ELF-1 (cell line): Measurements from ENCODE around the gene ACBD5.
A peak's percentile ranks its signal among the peaks of the same experiment; 100 is the strongest.
"Not testable (repeated sequence)": the region's sequence is repeated elsewhere in the genome, so short reads cannot be mapped to it uniquely, and the experiment has no call there.

Source experiments
- DNase-seq: peaks from one replicate; pipeline ENCODE4 v3.0.0-alpha.2; 2016; ENCODE audit warnings: low read depth, low spot score

Gene ACBD5

GRCh38 chr10:27240212-27241009 is at the start of gene ACBD5:
Gene ACBD5 (minus strand): TSS chr10:27240797. CDS start chr10:27240688, 109 bp downstream.
- DNase-seq, result peak; percentile 90

- peak; percentile 16 for DNase-seq
Measured at GRCh38 chr10:27285093-27285492, 44.5 kb upstream of the ACBD5 start.

GRCh38 chr10:27276581-27276980 is 36.0 kb upstream of the ACBD5 start:
- no peak for DNase-seq

GRCh38 chr10:27266025-27266424 is 25.4 kb upstream of the ACBD5 start:
- DNase-seq, result not testable (repeated sequence)

GRCh38 chr10:27262788-27263187 is 22.2 kb upstream of the ACBD5 start:
- DNase-seq, result not testable (repeated sequence)

- DNase-seq, result peak; percentile 50
Measured at GRCh38 chr10:27258838-27259812, 18.5 kb upstream of the ACBD5 start.

GRCh38 chr10:27258492-27258837 is 17.9 kb upstream of the ACBD5 start:
- no peak for DNase-seq

GRCh38 chr10:27256299-27257189 is 15.9 kb upstream of the ACBD5 start:
- no peak for DNase-seq

GRCh38 chr10:27253576-27253975 is 13.0 kb upstream of the ACBD5 start:
- no peak for DNase-seq

GRCh38 chr10:27252267-27253000 is 11.8 kb upstream of the ACBD5 start:
- peak; percentile 89 for DNase-seq

GRCh38 chr10:27251554-27251953 is 11.0 kb upstream of the ACBD5 start:
- no peak for DNase-seq

GRCh38 chr10:27248215-27248614 is 7.6 kb upstream of the ACBD5 start:
- DNase-seq, result no peak

GRCh38 chr10:27247441-27247840 is 6.8 kb upstream of the ACBD5 start:
- no peak for DNase-seq

- DNase-seq, result no peak
Measured at GRCh38 chr10:27247006-27247405, 6.4 kb upstream of the ACBD5 start.

- no peak for DNase-seq
Measured at GRCh38 chr10:27245836-27246235, 5.2 kb upstream of the ACBD5 start.

- no peak for DNase-seq
Measured at GRCh38 chr10:27244976-27245375, 4.4 kb upstream of the ACBD5 start.

GRCh38 chr10:27242951-27243551 is 2.5 kb upstream of the ACBD5 start:
- peak; percentile 65 for DNase-seq

GRCh38 chr10:27242473-27242950 is 1.9 kb upstream of the ACBD5 start:
- DNase-seq, result no peak

GRCh38 chr10:27241652-27242472 is 1.3 kb upstream of the ACBD5 start:
- peak; percentile 99 for DNase-seq
